Cerebellar cortex (tissue), 1 donor: ENCODE data around the gene HAPLN2.

Experiments
- DNase-seq: peaks from one replicate; pipeline ENCODE4 v3.0.0-alpha.2; 2015; ENCODE audit warnings: low spot score

HAPLN2 gene

GRCh38 chr1:156663178-156663577 is 44.0 kb downstream of the HAPLN2 start:
- no peak for DNase-seq

GRCh38 chr1:156664046-156664766 is 45.0 kb downstream of the HAPLN2 start:
- DNase-seq: peak; percentile 41

GRCh38 chr1:156664767-156665411 is 45.7 kb downstream of the HAPLN2 start:
- peak; percentile 66 for DNase-seq

GRCh38 chr1:156665539-156665938 is 46.3 kb downstream of the HAPLN2 start:
- peak; percentile 43 for DNase-seq

- DNase-seq: peak; percentile 35
These were observed 47.8 kb downstream of the HAPLN2 start for GRCh38 chr1:156666862-156667609.

- DNase-seq: peak; percentile 90
These were observed 48.4 kb downstream of the HAPLN2 start for GRCh38 chr1:156667610-156667967.

GRCh38 chr1:156667968-156668709 is 48.9 kb downstream of the HAPLN2 start:
- DNase-seq: peak; percentile 70

GRCh38 chr1:156668801-156669637 is 49.8 kb downstream of the HAPLN2 start:
- peak; percentile 75 for DNase-seq

GRCh38 chr1:156669794-156670193 is 50.6 kb downstream of the HAPLN2 start:
- DNase-seq: no peak

GRCh38 chr1:156670359-156670758 is 51.1 kb downstream of the HAPLN2 start:
- DNase-seq: no peak

GRCh38 chr1:156670791-156671190 is 51.6 kb downstream of the HAPLN2 start:
- no peak for DNase-seq

GRCh38 chr1:156671804-156672203 is 52.6 kb downstream of the HAPLN2 start:
- no peak for DNase-seq

GRCh38 chr1:156673387-156674121 is 54.3 kb downstream of the HAPLN2 start:
- DNase-seq: peak; percentile 28
